Lower lobe of right lung (tissue), 2 donors: ENCODE results near the gene SORCS2. TPM values are rescaled to one million over a fixed set of nuclear protein-coding genes. Genes with fewer than 3 reads are reported as not detected.

Experiments used
- ATAC-seq, 2 donors: fragments of 200-7000 bp; cut with Tn5 transposase; one replicate each; pipeline ENCODE4 v1.9.1; 2020 to 2022; ENCODE audit warnings: mild to moderate bottlenecking in 2 of 2, moderate library complexity in 2 of 2
- DNase-seq: peaks from one replicate; pipeline ENCODE4 v3.0.0-alpha.2; 2020
- H3K27ac ChIP-seq: fragments of 200-600 bp; one replicate; pipeline ENCODE4 v1.8.0; 2022
- H3K27me3 ChIP-seq: fragments of 200-600 bp; one replicate; pipeline ENCODE4 v1.8.0; 2022; ENCODE audit warnings: low read depth
- H3K36me3 ChIP-seq: fragments of 200-600 bp; one replicate; pipeline ENCODE4 v1.8.0; 2022; ENCODE audit warnings: mild to moderate bottlenecking
- H3K4me1 ChIP-seq: fragments of 200-600 bp; one replicate; pipeline ENCODE4 v1.8.0; 2022
- H3K4me3 ChIP-seq: fragments of 200-600 bp; one replicate; pipeline ENCODE4 v1.8.0; 2022; ENCODE audit warnings: mild to moderate bottlenecking
- H3K9me3 ChIP-seq: fragments of 200-600 bp; one replicate; pipeline ENCODE4 v1.8.0; 2022
- CTCF ChIP-seq: fragments of 200-600 bp; IDR thresholded peaks from one replicate; pipeline ENCODE4 v1.8.0; 2022; ENCODE audit warnings: antibody characterized with exemption, mild to moderate bottlenecking
- intact Hi-C: fragments of 100-400 bp; cut with DNase I; formaldehyde crosslinking; loops from one replicate; pipeline ENCODE4 v1.11.0; 2022
- total RNA-seq: library from RNA; stranded (reverse); fragmentation: NEBNext Ultra II Directional; extraction: Animal tissue kit (Norgen Biotek cat#: 25700); gene quantifications from one replicate; pipeline ENCODE4 v1.2.1, GENCODE V29; 2021
- donor health status: DM: no; HTN: yes; CAD: no; lungs with severe emphysema.

SORCS2 gene
- total RNA-seq, 1 donor from 2014 or later: 5.8 TPM

DNA sequence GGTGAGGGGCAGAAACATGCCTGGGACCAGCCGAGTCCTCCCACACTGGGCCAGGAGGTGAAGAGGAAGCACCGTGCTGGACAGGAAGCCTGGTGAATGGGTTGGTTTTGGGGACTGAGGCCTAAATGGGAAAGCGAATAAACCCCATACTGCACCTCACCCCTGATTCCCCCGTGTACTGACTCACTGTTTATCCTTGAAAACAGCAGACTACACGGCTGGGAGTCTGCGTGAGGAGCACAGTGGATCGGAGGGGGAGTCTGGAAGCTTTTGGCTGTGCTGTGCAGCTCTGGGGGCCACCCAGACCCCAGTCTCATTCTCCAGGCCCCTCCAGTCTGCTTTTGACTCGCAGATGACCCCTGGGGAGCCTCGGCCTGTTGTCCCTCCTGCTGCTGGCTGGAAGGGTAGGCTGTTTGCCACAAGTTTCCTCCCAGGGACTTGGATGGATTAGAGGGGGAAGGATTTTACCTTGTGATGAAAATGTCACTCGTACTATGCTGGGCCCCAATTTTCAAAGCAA lies 152.4 kb downstream of the SORCS2 start:
- TF ChIP-seq CTCF: no peak
- DNase-seq (no peak), ATAC-seq (no peak)
- Histone ChIP-seq H3K9me3 (peaks cover 14% of the 10 kb centered on the region), H3K27me3 (no peaks in the 10 kb centered on the region), H3K4me3 (no peak overlapping the region), H3K36me3 (no peaks in the 10 kb centered on the region), H3K27ac (no peak overlapping the region), H3K4me1 (no peaks in the 10 kb centered on the region)
- intact Hi-C loops: no loop called here

DNA sequence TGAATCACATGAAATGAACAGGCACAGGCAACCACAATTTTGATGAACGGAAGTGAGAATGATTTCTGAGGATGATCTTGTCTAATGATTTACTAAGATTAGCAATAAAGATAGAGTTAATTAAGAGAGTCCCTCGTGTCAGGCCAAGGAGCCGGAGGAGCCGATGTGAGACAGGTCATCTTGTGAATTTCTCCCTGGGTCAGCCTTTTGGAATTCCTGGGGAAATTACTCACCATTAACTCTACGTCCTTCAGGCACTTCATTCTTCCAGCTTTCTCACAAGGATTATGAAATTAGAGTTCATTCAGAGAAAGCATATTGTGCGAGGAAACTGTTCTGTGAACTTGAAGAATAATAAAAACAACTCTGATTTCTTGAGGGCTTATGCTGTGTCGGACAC lies 155.6 kb downstream of the SORCS2 start:
- no peak overlapping the region for H3K4me3 ChIP-seq
- DNase-seq: no peak
- intact Hi-C loops: no loop called here
- no peaks in the 10 kb centered on the region for H3K36me3 ChIP-seq
- no peak overlapping the region for H3K27ac ChIP-seq
- no peaks in the 10 kb centered on the region for H3K4me1 ChIP-seq
- no peaks in the 10 kb centered on the region for H3K27me3 ChIP-seq
- H3K9me3 ChIP-seq: peaks cover 14% of the 10 kb centered on the region
- no peak for TF ChIP-seq CTCF
- ATAC-seq: no peak

- Histone ChIP-seq H3K9me3 (peaks cover 14% of the 10 kb centered on the region), H3K27ac (no peak overlapping the region), H3K27me3 (no peaks in the 10 kb centered on the region), H3K4me1 (no peaks in the 10 kb centered on the region), H3K4me3 (no peak overlapping the region), H3K36me3 (no peaks in the 10 kb centered on the region)
- DNase-seq: peak; percentile 81
- intact Hi-C loops: no loop called here
- no peak for TF ChIP-seq CTCF
- peak; percentile 88 to 91 for ATAC-seq
Measured at GRCh38 chr4:7348946-7349900, 156.9 kb downstream of the SORCS2 start.

DNA sequence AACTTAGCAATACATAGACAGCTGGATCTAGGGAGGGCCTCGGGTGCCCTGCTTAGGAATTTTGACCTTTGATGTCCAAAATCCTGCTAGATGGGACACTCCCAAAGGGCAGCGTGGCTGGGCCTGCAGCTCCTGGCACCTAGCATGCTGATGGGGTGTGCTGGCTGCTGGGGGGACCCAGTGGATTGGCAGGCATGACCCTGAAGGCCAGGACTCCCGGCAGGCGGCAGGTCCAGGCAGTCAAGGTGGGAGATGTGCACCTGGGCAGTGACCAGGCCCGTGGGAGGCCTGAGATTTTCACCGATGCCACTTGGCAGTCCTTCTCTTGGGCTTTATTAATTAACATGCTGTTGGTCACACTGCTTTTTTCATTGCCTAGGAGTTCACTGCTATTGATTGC lies 158.1 kb downstream of the SORCS2 start:
- ATAC-seq: no peak
- intact Hi-C loops: no loop called here
- no peaks in the 10 kb centered on the region for H3K4me1 ChIP-seq
- H3K27ac ChIP-seq: no peak overlapping the region
- no peak overlapping the region for H3K4me3 ChIP-seq
- H3K27me3 ChIP-seq: no peaks in the 10 kb centered on the region
- no peak for TF ChIP-seq CTCF
- H3K9me3 ChIP-seq: peaks cover 14% of the 10 kb centered on the region
- DNase-seq: peak; percentile 30
- no peaks in the 10 kb centered on the region for H3K36me3 ChIP-seq

DNA sequence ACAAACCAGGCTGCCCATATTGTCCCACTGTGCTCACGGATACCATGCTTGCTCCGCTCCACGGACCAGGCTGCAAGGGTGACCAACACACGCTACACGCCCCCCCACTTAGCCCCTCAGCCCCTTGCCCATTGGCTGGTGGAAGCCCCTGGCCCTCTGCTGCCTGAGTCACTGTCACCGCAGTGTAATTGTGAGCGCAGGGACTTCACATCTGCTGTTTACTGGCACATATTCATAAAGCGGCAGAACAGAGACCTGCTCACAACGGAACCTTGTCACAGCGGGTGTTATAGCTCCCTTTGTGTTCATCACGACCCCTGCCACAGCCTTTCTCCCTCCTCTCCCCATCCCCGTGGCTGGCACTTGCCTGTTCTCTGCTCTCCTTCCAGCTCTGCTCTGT lies 158.7 kb downstream of the SORCS2 start:
- intact Hi-C loops: no loop called here
- no peak overlapping the region for H3K27ac ChIP-seq
- H3K36me3 ChIP-seq: no peaks in the 10 kb centered on the region
- H3K27me3 ChIP-seq: no peaks in the 10 kb centered on the region
- no peak overlapping the region for H3K4me3 ChIP-seq
- peak; percentile 36 for DNase-seq
- ATAC-seq: no peak
- no peak for TF ChIP-seq CTCF
- no peaks in the 10 kb centered on the region for H3K4me1 ChIP-seq
- H3K9me3 ChIP-seq: peaks cover 10% of the 10 kb centered on the region
